Nephron (organoid): ENCODE results near the gene NR1I2.

Experiments used
- H3K27ac Mint-ChIP-seq, 3 experiments: 2 replicates each; pipeline ENCODE4 v1.8.0; 2020; ENCODE audit warnings: mixed read lengths in 3 of 3, mild to moderate bottlenecking in 2 of 3, moderate library complexity in 1 of 3
- H3K27me3 Mint-ChIP-seq: 2 replicates; pipeline ENCODE4 v1.8.0; 2021; ENCODE audit warnings: low read depth, mild to moderate bottlenecking, moderate library complexity, mixed read lengths
- H3K36me3 Mint-ChIP-seq: 2 replicates; pipeline ENCODE4 v1.8.0; 2020; ENCODE audit warnings: low read depth, mixed read lengths
- H3K4me1 Mint-ChIP-seq: 2 replicates; pipeline ENCODE4 v1.8.0; 2020; ENCODE audit warnings: mixed read lengths
- H3K4me3 Mint-ChIP-seq, 3 experiments: 2 replicates each; pipeline ENCODE4 v1.8.0; 2020; ENCODE audit warnings: mild to moderate bottlenecking in 3 of 3, mixed read lengths in 3 of 3, moderate library complexity in 2 of 3
- H3K9me3 Mint-ChIP-seq: 2 replicates; pipeline ENCODE4 v1.8.0; 2020; ENCODE audit warnings: mixed read lengths
- TF ChIP-seq, protein P1 (sequence below), 3 experiments: fragments of 200-600 bp; sonication (generic); IDR thresholded peaks; one replicate each; pipeline ENCODE4 v1.5.0; 2021; ENCODE audit warnings: antibody characterized with exemption in 3 of 3; ENCODE audit not compliant: unreplicated experiment in 3 of 3

Gene NR1I2

DNA sequence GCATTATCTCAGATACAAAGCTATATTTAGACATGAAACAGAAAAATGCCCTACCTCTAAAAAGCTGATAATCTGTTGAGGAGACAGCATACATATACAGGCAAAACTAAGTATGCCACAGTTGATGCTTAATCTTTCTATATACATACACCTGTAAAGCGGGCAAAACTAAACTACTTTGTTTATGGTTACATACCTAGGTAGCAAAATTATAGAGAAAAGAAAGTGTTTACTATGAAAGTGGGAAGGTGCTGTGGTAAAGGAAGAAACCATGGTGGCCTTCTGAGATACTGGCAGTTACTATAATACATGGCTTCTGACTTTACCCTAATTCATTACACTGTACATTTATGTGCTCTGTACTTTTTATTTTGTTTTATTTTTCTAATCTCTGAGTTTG is 36.0 kb upstream of the NR1I2 start:
- Mint-ChIP-seq H3K9me3 (no peaks in the 10 kb centered on the region), H3K36me3 (peaks cover 17% of the 10 kb centered on the region), H3K27ac (no peak overlapping the region), H3K4me1 (peaks cover 8% of the 10 kb centered on the region), H3K27me3 (no peaks in the 10 kb centered on the region), H3K4me3 (no peak overlapping the region)
- TF ChIP-seq, protein P1, sequence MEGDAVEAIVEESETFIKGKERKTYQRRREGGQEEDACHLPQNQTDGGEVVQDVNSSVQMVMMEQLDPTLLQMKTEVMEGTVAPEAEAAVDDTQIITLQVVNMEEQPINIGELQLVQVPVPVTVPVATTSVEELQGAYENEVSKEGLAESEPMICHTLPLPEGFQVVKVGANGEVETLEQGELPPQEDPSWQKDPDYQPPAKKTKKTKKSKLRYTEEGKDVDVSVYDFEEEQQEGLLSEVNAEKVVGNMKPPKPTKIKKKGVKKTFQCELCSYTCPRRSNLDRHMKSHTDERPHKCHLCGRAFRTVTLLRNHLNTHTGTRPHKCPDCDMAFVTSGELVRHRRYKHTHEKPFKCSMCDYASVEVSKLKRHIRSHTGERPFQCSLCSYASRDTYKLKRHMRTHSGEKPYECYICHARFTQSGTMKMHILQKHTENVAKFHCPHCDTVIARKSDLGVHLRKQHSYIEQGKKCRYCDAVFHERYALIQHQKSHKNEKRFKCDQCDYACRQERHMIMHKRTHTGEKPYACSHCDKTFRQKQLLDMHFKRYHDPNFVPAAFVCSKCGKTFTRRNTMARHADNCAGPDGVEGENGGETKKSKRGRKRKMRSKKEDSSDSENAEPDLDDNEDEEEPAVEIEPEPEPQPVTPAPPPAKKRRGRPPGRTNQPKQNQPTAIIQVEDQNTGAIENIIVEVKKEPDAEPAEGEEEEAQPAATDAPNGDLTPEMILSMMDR (IDR thresholded peaks at IDR 0.05; ENCODE audit: unreplicated experiment in 3 of 3): no peak

DNA sequence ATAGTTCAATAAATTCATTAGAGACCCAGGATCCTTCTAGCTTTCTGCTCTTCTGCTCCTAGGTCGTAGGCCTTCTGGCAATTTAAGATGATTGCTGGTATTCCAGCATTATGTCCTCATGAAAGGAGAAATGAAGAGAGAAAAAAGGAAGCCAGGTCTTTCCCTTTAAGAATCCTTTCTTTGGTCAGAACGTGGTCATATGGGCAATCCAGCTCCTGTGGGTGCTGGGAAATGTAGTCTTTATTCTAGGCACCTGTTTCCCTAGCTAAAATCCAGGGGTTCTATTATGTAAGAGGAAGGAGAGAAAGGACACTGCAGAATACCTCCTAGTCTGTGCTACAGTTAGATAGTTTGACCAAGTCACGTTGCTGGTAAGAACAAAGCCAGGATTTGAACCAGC is 35.5 kb upstream of the NR1I2 start:
- H3K36me3 Mint-ChIP-seq: peaks cover 18% of the 10 kb centered on the region
- no peaks in the 10 kb centered on the region for H3K27me3 Mint-ChIP-seq
- H3K27ac Mint-ChIP-seq: no peak overlapping the region
- H3K4me1 Mint-ChIP-seq: peaks cover 8% of the 10 kb centered on the region
- H3K4me3 Mint-ChIP-seq: no peak overlapping the region
- TF ChIP-seq, protein P1 (IDR thresholded peaks at IDR 0.05; ENCODE audit: unreplicated experiment in 3 of 3): no peak
- H3K9me3 Mint-ChIP-seq: no peaks in the 10 kb centered on the region

DNA sequence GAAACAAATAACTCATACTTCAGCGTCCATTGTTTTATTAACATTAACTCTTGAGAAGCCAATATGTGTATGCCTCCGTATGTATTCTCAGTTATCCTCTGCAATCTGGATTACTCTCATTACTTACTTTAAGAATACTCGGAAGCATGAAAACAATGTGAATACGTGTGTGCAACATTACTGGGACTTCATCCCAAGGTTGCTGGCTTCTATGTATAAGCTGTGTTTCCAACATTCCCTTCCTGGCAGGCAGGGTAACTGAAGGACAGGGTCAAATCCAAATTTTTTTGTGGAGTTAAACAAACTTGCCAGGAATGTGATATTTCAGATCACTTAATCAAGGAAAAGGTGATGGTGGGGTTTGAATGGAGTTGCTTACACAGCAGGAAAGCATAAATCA is 34.5 kb upstream of the NR1I2 start:
- no peaks in the 10 kb centered on the region for H3K9me3 Mint-ChIP-seq
- peaks cover 8% of the 10 kb centered on the region for H3K4me1 Mint-ChIP-seq
- H3K4me3 Mint-ChIP-seq: no peak overlapping the region
- H3K27ac Mint-ChIP-seq: no peak overlapping the region
- H3K36me3 Mint-ChIP-seq: peaks cover 23% of the 10 kb centered on the region
- TF ChIP-seq, protein P1 (IDR thresholded peaks at IDR 0.05; ENCODE audit: unreplicated experiment in 3 of 3): no peak
- no peaks in the 10 kb centered on the region for H3K27me3 Mint-ChIP-seq

DNA sequence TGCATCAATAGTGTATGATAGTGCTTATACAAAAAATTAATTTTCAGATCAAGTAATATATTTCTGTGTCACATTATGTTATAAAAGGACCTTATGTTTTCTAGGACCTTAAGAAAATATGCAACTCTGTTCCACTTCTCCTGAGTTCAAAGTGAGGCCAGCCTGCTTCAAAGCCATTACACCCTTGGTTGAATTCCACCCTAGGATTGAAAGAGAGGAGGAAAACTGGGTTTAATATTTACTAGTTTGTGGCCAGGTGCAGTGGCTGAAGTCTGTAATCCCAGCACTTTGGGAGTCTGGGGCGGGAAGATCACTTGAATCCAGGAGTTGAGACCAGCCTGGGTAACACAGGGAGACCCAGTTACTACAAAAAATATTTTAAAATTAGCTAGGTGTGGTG is 32.9 kb upstream of the NR1I2 start:
- peaks cover 40% of the 10 kb centered on the region for H3K36me3 Mint-ChIP-seq
- peaks cover 3% of the 10 kb centered on the region for H3K9me3 Mint-ChIP-seq
- TF ChIP-seq, protein P1 (IDR thresholded peaks at IDR 0.05; ENCODE audit: unreplicated experiment in 3 of 3): no peak
- no peak overlapping the region for H3K4me3 Mint-ChIP-seq
- peak overlapping the region; percentile 52 to 85 (median 60) for H3K27ac Mint-ChIP-seq
- no peaks in the 10 kb centered on the region for H3K27me3 Mint-ChIP-seq
- peaks cover 8% of the 10 kb centered on the region for H3K4me1 Mint-ChIP-seq

DNA sequence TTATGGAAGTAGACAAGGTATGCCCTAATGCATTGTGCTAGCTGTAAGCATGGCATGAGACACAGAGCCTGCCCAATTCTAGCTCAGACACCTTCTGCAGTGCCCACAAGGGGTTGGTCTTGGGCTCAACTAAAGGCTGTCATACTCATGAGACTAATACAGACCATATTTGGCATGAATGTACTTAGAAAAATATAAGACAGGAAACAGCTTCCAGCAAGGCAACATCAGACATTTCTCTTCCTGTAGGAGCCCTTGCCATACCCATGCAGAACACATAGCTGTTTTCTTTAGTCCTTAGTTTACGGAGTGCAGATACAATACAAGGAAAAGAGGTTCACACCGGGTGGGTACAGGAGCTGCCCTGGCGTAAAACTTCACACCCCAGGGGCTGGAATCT is 30.5 kb upstream of the NR1I2 start:
- peaks cover 62% of the 10 kb centered on the region for H3K36me3 Mint-ChIP-seq
- TF ChIP-seq, protein P1 (IDR thresholded peaks at IDR 0.05; ENCODE audit: unreplicated experiment in 3 of 3): no peak
- no peak overlapping the region for H3K27ac Mint-ChIP-seq
- H3K4me1 Mint-ChIP-seq: peaks cover 8% of the 10 kb centered on the region
- H3K27me3 Mint-ChIP-seq: no peaks in the 10 kb centered on the region
- H3K4me3 Mint-ChIP-seq: no peak overlapping the region
- peaks cover 14% of the 10 kb centered on the region for H3K9me3 Mint-ChIP-seq

DNA sequence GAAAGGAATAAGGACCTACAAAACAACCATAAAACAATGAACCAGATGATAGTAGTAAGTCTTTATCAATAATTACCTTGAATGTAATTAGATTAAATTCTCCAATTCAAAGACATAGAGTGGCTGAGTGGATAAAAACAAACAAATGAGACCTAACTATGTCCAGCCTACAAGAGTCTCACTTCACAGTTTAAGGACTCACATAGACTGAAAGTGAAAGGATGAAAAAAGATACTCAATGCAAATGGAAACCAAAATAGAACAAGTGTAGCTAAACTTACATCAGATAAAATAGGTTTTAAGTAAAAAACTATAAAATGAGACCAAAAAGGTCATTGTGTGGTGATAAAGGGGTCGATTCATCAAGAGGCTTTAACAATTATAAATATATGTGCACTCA is 21.9 kb upstream of the NR1I2 start:
- no peak overlapping the region for H3K4me3 Mint-ChIP-seq
- TF ChIP-seq, protein P1 (IDR thresholded peaks at IDR 0.05; ENCODE audit: unreplicated experiment in 3 of 3): no peak
- peaks cover 48% of the 10 kb centered on the region for H3K36me3 Mint-ChIP-seq
- no peaks in the 10 kb centered on the region for H3K27me3 Mint-ChIP-seq
- H3K9me3 Mint-ChIP-seq: peaks cover 22% of the 10 kb centered on the region
- no peaks in the 10 kb centered on the region for H3K4me1 Mint-ChIP-seq
- no peak overlapping the region for H3K27ac Mint-ChIP-seq
